Measurements from ENCODE around the gene ABLIM1.
A peak's percentile ranks its signal among the peaks of the same experiment; 100 is the strongest.

The ABLIM1 gene

DNA sequence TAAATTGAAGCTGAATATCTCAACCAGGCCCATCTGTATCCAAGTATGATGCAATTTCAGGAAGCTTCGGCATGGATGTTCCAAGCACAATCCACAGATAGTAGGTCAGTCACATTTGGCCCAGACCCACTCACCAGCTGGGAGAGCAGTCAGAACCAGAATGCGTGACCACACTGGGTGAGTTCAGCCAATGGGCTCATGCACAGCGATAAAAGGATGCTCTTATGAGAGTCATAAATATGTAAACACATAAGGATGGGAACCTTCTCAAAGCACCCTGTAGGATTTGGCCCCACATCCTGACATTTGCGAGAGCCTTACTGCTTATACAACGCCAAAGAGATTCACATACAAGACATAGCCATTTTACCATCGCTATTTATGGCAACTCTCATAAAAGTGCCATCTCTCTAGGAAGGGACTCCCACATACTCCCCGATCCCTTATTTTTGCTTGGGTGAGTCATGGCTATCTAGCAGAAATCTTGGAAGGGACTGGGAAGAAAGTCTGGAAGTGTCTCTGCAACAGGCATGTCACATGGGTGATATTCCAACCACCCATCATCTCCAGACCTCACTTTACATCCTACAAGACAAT is 256.8 kb downstream of the ABLIM1 start:
- TF ChIP-seq, protein P1, sequence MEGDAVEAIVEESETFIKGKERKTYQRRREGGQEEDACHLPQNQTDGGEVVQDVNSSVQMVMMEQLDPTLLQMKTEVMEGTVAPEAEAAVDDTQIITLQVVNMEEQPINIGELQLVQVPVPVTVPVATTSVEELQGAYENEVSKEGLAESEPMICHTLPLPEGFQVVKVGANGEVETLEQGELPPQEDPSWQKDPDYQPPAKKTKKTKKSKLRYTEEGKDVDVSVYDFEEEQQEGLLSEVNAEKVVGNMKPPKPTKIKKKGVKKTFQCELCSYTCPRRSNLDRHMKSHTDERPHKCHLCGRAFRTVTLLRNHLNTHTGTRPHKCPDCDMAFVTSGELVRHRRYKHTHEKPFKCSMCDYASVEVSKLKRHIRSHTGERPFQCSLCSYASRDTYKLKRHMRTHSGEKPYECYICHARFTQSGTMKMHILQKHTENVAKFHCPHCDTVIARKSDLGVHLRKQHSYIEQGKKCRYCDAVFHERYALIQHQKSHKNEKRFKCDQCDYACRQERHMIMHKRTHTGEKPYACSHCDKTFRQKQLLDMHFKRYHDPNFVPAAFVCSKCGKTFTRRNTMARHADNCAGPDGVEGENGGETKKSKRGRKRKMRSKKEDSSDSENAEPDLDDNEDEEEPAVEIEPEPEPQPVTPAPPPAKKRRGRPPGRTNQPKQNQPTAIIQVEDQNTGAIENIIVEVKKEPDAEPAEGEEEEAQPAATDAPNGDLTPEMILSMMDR (IDR thresholded peaks at IDR 0.05; ENCODE audit: low read depth, low read length) = no peak
- peak; percentile 72 for DNase-seq (ENCODE audit: extremely low read depth, low read depth)

DNA sequence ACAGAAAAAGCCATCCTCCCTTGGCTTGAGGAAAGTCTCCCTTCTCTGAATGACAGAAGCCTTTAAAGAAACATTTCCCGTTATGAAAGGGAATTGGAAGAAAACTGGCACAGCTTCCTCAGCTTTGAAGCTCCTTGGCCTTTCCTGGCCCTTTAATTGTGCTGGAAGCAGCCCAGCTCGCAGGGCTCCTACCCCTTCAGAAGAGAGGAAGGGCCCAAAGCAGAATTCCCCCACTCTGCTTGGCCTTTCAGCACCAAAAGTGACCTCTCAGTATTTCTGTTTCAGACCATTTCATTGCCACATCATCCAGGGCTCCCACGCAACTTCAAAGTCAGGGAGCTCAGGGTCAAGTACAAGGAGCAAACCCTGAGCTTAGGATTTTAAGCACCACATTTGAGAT is 258.0 kb downstream of the ABLIM1 start:
- TF ChIP-seq, protein P1 (IDR thresholded peaks at IDR 0.05; ENCODE audit: low read depth, low read length) = no peak
- no peak for DNase-seq (ENCODE audit: extremely low read depth, low read depth)

DNA sequence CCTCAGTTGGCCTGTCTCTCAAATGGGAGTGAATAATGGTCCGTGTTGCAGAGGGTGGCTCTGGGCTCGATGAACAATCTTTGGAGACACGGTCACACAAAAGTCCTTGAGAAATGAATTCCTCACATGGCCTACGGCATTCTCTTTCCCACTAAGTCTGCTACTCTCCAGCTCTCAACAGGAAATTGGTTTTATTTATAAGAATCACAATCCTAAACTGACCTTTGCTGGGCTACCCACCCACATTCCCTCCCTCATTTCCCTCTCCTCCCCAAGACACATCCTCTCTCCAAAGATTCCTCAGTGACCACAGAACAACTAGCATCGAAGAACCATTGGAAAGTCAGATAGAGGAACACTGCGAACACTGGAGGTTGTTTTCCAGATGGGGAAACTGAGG is 258.5 kb downstream of the ABLIM1 start:
- TF ChIP-seq, protein P1 (IDR thresholded peaks at IDR 0.05; ENCODE audit: low read depth, low read length) = no peak
- DNase-seq (ENCODE audit: extremely low read depth, low read depth) = no peak

DNA sequence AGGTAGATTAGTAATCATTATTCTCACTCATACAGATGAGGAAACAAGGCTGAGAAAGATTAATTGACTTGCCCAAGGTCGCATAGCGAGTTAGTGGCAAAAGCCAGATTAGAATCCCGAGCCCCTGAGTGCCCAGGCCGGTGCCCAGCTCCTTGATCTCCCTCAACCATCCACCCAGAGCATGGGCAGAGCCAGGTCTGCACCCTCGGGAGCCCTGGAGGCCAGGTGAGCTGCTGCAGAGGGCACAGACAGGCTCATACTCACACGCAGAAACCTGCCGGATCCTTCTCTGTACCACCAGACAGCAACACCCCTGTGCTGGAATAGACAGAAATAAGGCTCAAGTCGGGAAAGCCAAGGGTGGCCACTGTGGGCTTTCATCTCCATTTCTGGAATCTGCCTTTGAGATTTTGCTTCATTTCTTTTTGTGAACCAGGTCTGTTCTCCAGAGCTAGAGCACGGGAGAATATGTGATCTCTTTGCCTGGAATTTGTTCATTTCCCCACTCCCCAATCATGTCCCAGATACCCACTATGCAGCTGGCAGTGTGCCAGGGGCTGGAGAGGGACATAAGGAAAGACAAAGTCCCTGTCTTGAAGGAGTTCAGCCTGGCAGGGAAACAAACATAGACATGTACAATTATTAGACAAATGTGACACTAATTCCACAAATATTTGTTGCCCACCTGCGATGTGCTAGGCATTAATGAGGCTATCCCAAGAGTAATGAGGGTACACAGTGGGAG is 259.3 kb downstream of the ABLIM1 start:
- no peak for DNase-seq (ENCODE audit: extremely low read depth, low read depth)

DNA sequence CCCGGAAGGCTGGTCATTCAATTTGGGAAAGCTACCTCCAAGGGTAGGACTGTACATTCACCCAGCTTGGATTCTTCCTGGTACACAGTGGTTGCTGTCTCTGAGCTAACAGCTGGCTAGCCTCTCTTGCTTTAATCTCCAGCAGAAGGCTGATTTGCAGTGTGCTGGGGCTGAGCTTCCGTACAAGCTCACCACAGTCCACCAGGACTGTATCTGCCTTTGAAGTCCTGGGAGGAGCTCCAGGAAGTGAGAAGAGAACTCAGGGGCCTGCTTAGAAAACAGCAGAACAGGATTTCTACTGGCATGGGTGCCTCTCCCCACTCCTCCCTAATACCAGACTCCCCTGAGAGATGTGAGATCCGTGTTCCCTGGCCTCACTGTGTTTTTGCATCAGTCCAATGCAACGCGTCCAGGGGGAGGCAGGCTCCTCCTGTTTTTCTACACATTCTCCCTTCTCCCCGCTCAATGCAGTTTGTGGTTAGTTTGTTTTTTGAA is 260.4 kb downstream of the ABLIM1 start:
- TF ChIP-seq, protein P1 (IDR thresholded peaks at IDR 0.05; ENCODE audit: low read depth, low read length) = no peak
- DNase-seq (ENCODE audit: extremely low read depth, low read depth) = no peak

More for the DNA sequence above, 259.3 kb downstream of the ABLIM1 start:
- TF ChIP-seq, protein P1 (IDR thresholded peaks at IDR 0.05; ENCODE audit: low read depth, low read length) = no peak

DNA sequence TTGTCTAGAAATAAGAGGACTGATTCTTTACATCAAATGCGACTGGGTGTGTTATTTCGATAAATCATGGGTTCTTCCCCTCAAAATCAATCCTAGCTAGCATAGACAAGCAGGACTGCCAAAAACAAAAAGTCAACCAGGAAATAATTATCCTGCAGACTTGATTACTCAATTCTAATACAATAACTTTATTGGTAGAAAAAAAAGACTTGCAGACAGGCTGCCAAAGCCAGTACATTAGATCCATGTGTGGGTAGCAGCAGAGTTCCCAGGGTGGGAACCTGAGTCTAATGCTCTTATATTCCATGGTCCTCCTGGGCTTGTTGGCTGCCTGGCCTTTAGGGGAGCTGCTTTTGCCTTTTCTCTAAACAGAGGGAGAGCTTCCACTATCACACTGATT is 261.6 kb downstream of the ABLIM1 start:
- DNase-seq (ENCODE audit: extremely low read depth, low read depth) = peak; percentile 16
- TF ChIP-seq, protein P1 (IDR thresholded peaks at IDR 0.05; ENCODE audit: low read depth, low read length) = no peak

DNA sequence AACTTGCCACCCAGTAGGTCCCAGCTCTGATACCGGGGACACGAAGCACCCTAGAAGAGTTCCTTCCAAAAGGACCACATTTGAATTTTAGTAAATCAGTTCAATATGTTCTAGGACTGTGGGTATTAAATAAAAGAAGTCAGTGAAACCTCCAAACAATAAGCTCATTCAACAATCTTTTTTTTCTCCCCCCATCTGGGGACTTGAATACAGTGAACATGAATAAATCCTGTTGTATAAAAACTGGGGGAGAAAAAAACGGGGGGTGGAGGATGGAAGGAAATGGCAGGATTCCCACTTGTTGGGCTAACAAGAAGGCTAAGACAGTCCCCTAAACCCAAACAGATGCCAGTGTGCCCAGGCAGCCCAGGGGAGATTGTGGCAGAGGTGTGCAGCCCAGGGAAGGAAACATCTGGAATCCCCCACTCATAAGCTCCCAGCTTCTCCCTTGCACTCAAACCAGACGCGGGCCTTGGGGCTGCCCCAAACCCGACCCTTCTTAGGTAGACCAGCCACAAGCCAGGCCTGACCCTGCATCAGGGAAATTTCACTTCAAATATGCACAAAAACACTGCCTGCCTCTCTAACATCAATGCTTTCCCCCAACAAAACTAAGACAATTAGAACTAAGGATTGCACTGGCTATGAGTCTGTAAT is 262.6 kb downstream of the ABLIM1 start:
- DNase-seq (ENCODE audit: extremely low read depth, low read depth) = no peak
- TF ChIP-seq, protein P1 (IDR thresholded peaks at IDR 0.05; ENCODE audit: low read depth, low read length) = no peak

Measured in AG09319 (cell line).